HG03354 (cell line): Measurements from ENCODE around the gene XYLT1.

Experiments
- ATAC-seq: cut with Tn5 transposase; IDR thresholded peaks from one replicate; pipeline ENCODE4 v1.9.1; 2021; ENCODE audit warnings: mild to moderate bottlenecking; ENCODE audit not compliant: unreplicated experiment, poor library complexity, severe bottlenecking

Gene XYLT1

GRCh38 chr16:17193566-17194100 is 277.1 kb downstream of the XYLT1 start:
- ATAC-seq = no peak

GRCh38 chr16:17184026-17184425 is 286.7 kb downstream of the XYLT1 start:
- ATAC-seq = no peak

- ATAC-seq = no peak
Observed at GRCh38 chr16:17177959-17178905, 292.5 kb downstream of the XYLT1 start.

- no peak for ATAC-seq
Observed at GRCh38 chr16:17177242-17177958, 293.4 kb downstream of the XYLT1 start.

- no peak for ATAC-seq
Observed at GRCh38 chr16:17176199-17176598, 294.6 kb downstream of the XYLT1 start.

GRCh38 chr16:17173281-17173680 is 297.5 kb downstream of the XYLT1 start:
- no peak for ATAC-seq

- no peak for ATAC-seq
Observed at GRCh38 chr16:17171250-17172143, 299.3 kb downstream of the XYLT1 start.

- ATAC-seq = no peak
Observed at GRCh38 chr16:17170435-17170834, 300.3 kb downstream of the XYLT1 start.

GRCh38 chr16:17168181-17168580 is 302.6 kb downstream of the XYLT1 start:
- no peak for ATAC-seq

GRCh38 chr16:17166095-17166494 is 304.7 kb downstream of the XYLT1 start:
- ATAC-seq = no peak

GRCh38 chr16:17162560-17162959 is 308.2 kb downstream of the XYLT1 start:
- no peak for ATAC-seq

GRCh38 chr16:17160920-17161431 is 309.8 kb downstream of the XYLT1 start:
- no peak for ATAC-seq

- ATAC-seq = no peak
Observed at GRCh38 chr16:17160285-17160853, 310.4 kb downstream of the XYLT1 start.

GRCh38 chr16:17159617-17160016 is 311.1 kb downstream of the XYLT1 start:
- no peak for ATAC-seq

- ATAC-seq = no peak
Observed at GRCh38 chr16:17155936-17156335, 314.8 kb downstream of the XYLT1 start.

GRCh38 chr16:17155485-17155884 is 315.3 kb downstream of the XYLT1 start:
- ATAC-seq = no peak

- ATAC-seq = no peak
Observed at GRCh38 chr16:17154981-17155380, 315.8 kb downstream of the XYLT1 start.

- no peak for ATAC-seq
Observed at GRCh38 chr16:17152311-17152710, 318.4 kb downstream of the XYLT1 start.

- ATAC-seq = no peak
Observed at GRCh38 chr16:17151335-17151734, 319.4 kb downstream of the XYLT1 start.
